IMR-90 (cell line): ENCODE data around the gene STK40. TPM values are rescaled to one million over a fixed set of nuclear protein-coding genes. Genes with fewer than 3 reads are reported as not detected.
A peak's percentile ranks its signal among the peaks of the same experiment; 100 is the strongest.

ENCODE experiments used
- ATAC-seq: fragments of 200-7000 bp; cut with Tn5 transposase; 2 replicates; pipeline ENCODE4 v1.9.1; 2020; ENCODE audit warnings: low read depth, mild to moderate bottlenecking, moderate library complexity
- Bru-seq: library from RNA; stranded (reverse); fragments of 400-500 nt; gene quantifications from one replicate; lab custom pipeline; 2021; lab: Mats Ljungman, UMichigan
- BruChase-seq, 2 experiments: library from RNA; stranded (reverse); fragments of 400-500 nt; gene quantifications; one replicate each; lab custom pipeline; 2021; lab: Mats Ljungman, UMichigan
- BruUV-seq: library from RNA; stranded (reverse); fragments of 400-500 nt; replicated peaks from 2 replicates; lab custom pipeline; 2021; lab: Mats Ljungman, UMichigan
- CTCF ChIA-PET: fragments of 300-600 bp; formaldehyde crosslinking; extraction: SDS; loops from one replicate; lab custom pipeline; 2021; ENCODE audit warnings: antibody characterized with exemption; lab: Yijun Ruan, JAX
- POLR2A ChIA-PET: fragments of 300-600 bp; sonication (Branson Sonifier 250); formaldehyde crosslinking; loops from one replicate; lab custom pipeline; 2022; ENCODE audit warnings: antibody characterized with exemption; ENCODE audit not compliant: unreplicated experiment; lab: Charles Lee
- DNase-seq: peaks from one replicate; pipeline ENCODE4 v3.0.0; 2013
- H2AFZ ChIP-seq: replicated peaks from 2 replicates; pipeline ENCODE3; 2013; ENCODE audit warnings: low read length, mild to moderate bottlenecking; ENCODE audit not compliant: poor library complexity
- H2AK5ac ChIP-seq: 2 replicates; pipeline ENCODE4 v1.6.1; 2013; ENCODE audit warnings: low read depth, low read length, inconsistent platforms
- H2AK9ac ChIP-seq: replicated peaks from 2 replicates; pipeline ENCODE3; 2013; ENCODE audit warnings: mild to moderate bottlenecking, low read depth, low read length, moderate library complexity; ENCODE audit not compliant: poor library complexity
- H2BK120ac ChIP-seq: 2 replicates; pipeline ENCODE4 v1.6.1; 2013; ENCODE audit warnings: low read depth, low read length, inconsistent platforms
- H2BK15ac ChIP-seq: 3 replicates; pipeline ENCODE4 v1.6.1; 2013; ENCODE audit warnings: low read depth, low read length, inconsistent platforms
- H2BK20ac ChIP-seq: 2 replicates; pipeline ENCODE4 v1.6.1; 2013; ENCODE audit warnings: low read depth, mild to moderate bottlenecking, inconsistent platforms, low read length, moderate library complexity
- H2BK5ac ChIP-seq: 2 replicates; pipeline ENCODE4 v1.6.1; 2013; ENCODE audit warnings: mild to moderate bottlenecking, low read depth, low read length, inconsistent platforms; ENCODE audit not compliant: poor library complexity, severe bottlenecking
- H3K14ac ChIP-seq: replicated peaks from 2 replicates; pipeline ENCODE4 v1.6.1; 2013; ENCODE audit warnings: low read depth, low read length, inconsistent platforms
- H3K18ac ChIP-seq: 2 replicates; pipeline ENCODE4 v1.6.1; 2013; ENCODE audit warnings: low read depth, low read length, control low read depth
- H3K23ac ChIP-seq: 2 replicates; pipeline ENCODE4 v1.6.1; 2013; ENCODE audit warnings: low read depth, low read length, inconsistent platforms
- H3K27ac ChIP-seq: 2 replicates; pipeline ENCODE4 v1.5.1; 2013; ENCODE audit warnings: mild to moderate bottlenecking, control low read depth, low read length; ENCODE audit not compliant: insufficient read depth
- H3K27me3 ChIP-seq: 2 replicates; pipeline ENCODE4 v1.6.1; 2013; ENCODE audit warnings: low read length; ENCODE audit not compliant: control insufficient read depth, insufficient read depth
- H3K36me3 ChIP-seq: 2 replicates; pipeline ENCODE4 v1.6.1; 2013; ENCODE audit warnings: low read length, mixed read lengths; ENCODE audit not compliant: control insufficient read depth, insufficient read depth
- H3K4ac ChIP-seq: 2 replicates; pipeline ENCODE4 v1.6.1; 2013; ENCODE audit warnings: low read depth, low read length, inconsistent platforms
- H3K4me1 ChIP-seq: 2 replicates; pipeline ENCODE4 v1.6.1; 2013; ENCODE audit warnings: low read length, mixed read lengths; ENCODE audit not compliant: control insufficient read depth, insufficient read depth
- H3K4me2 ChIP-seq: 2 replicates; pipeline ENCODE4 v1.6.1; 2013; ENCODE audit warnings: low read depth, mild to moderate bottlenecking, control low read depth, low read length, moderate library complexity
- H3K4me3 ChIP-seq: 2 replicates; pipeline ENCODE4 v1.5.1; 2013; ENCODE audit warnings: low read depth, mild to moderate bottlenecking, control low read depth, low read length, moderate library complexity; ENCODE audit not compliant: insufficient read depth
- H3K56ac ChIP-seq: 2 replicates; pipeline ENCODE4 v1.6.1; 2013; ENCODE audit warnings: low read length, inconsistent platforms; ENCODE audit not compliant: insufficient read depth; ENCODE audit errors: extremely low read depth
- H3K79me1 ChIP-seq, 2 experiments: 2 replicates each; pipeline ENCODE4 v1.6.1; 2013; ENCODE audit warnings: low read length in 2 of 2, inconsistent platforms in 1 of 2, low read depth in 1 of 2
- H3K9ac ChIP-seq: 2 replicates; pipeline ENCODE4 v1.6.1; 2013; ENCODE audit warnings: low read depth, low read length, control low read depth
- H3K9me1 ChIP-seq: 2 replicates; pipeline ENCODE4 v1.6.1; 2013; ENCODE audit warnings: low read length, inconsistent platforms; ENCODE audit not compliant: insufficient read depth
- H3K9me3 ChIP-seq: 2 replicates; pipeline ENCODE4 v1.6.1; 2013; ENCODE audit warnings: low read length; ENCODE audit not compliant: control insufficient read depth, insufficient read depth
- H4K20me1 ChIP-seq: 2 replicates; pipeline ENCODE4 v1.6.1; 2013; ENCODE audit warnings: low read length, inconsistent platforms; ENCODE audit not compliant: insufficient read depth
- H4K5ac ChIP-seq: 2 replicates; pipeline ENCODE4 v1.6.1; 2013; ENCODE audit warnings: mild to moderate bottlenecking, low read depth, low read length, control low read depth
- H4K8ac ChIP-seq, 2 experiments: 2 replicates each; pipeline ENCODE4 v1.6.1; 2013; ENCODE audit warnings: low read depth in 2 of 2, low read length in 2 of 2, control low read depth in 1 of 2, inconsistent platforms in 1 of 2
- H4K91ac ChIP-seq: 2 replicates; pipeline ENCODE4 v1.6.1; 2013; ENCODE audit warnings: low read depth, low read length, inconsistent platforms; ENCODE audit not compliant: insufficient read depth
- MAZ ChIP-seq: IDR thresholded peaks from 2 replicates; pipeline ENCODE4 v1.6.1; 2012; ENCODE audit warnings: low read depth, mild to moderate bottlenecking, low read length, improper control_type of control experiment, moderate library complexity, borderline replicate concordance
- MXI1 ChIP-seq: IDR thresholded peaks from 2 replicates; pipeline ENCODE4 v1.6.1; 2012; ENCODE audit warnings: low read depth, mild to moderate bottlenecking, low read length, moderate library complexity, borderline replicate concordance
- RCOR1 ChIP-seq: IDR thresholded peaks from 2 replicates; pipeline ENCODE4 v1.6.1; 2012; ENCODE audit warnings: mild to moderate bottlenecking, low read length, improper control_type of control experiment; ENCODE audit not compliant: insufficient replicate concordance
- WGBS, 2 experiments: methylation state at CpG; one replicate each; pipeline versions ENCODE4 v1.1.5 to v1.1.7; 2013; ENCODE audit warnings: missing lambda C conversion rate in 2 of 2; ENCODE audit not compliant: insufficient read length in 1 of 2; ENCODE audit errors: extremely low coverage in 2 of 2; 5-methylcytosine and 5-hydroxymethylcytosine counted together
- dilution Hi-C: fragments of 300-500 bp; cut with HindIII; formaldehyde crosslinking; loops from one replicate; pipeline ENCODE4 v1.14.3; 2018; ENCODE audit warnings: low sequenced_read_pairs; ENCODE audit not compliant: unreplicated experiment
- in situ Hi-C: fragments of 300-500 bp; cut with MboI; formaldehyde crosslinking; loops from 3 replicates; pipeline ENCODE4 v1.14.3; 2019; ENCODE audit warnings: low sequenced_read_pairs, inconsistent platforms, mixed read lengths
- intact Hi-C: fragments of 100-400 bp; cut with micrococcal nuclease; formaldehyde crosslinking; loops from 2 replicates; pipeline ENCODE4 v1.10.0; 2022
- long read RNA-seq: library from polyadenylated mRNA; unstranded; transcript quantifications from one replicate; pipeline ENCODE4 v2.0.0, GENCODE V29; 2021; ENCODE audit not compliant: unreplicated experiment
- polyA plus RNA-seq, 3 experiments: library from polyadenylated mRNA; depleted of rRNA; stranded (reverse); fragments of >200 nt; gene quantifications; 2 replicates each; pipeline ENCODE4 v1.2.3, GENCODE V29; 2012; ENCODE audit warnings: low replicate concordance in 1 of 3
- total RNA-seq: library from RNA; depleted of rRNA; stranded (reverse); fragments of >200 nt; gene quantifications from 2 replicates; pipeline ENCODE4 v1.2.3, GENCODE V29; 2012; rRNA removed

The STK40 gene
- total RNA-seq (13.9 and 16.0 TPM in 2 replicates), polyA plus RNA-seq (2012; rRNA removed) (29.9 and 30.6 TPM in 2 replicates), Bru-seq, nascent RNA (percentile 91 among the genes with signal in this experiment), BruChase-seq, experiment 1, labeled RNA remaining after a 6-hour chase (percentile 93 among the genes with signal in this experiment), BruChase-seq, experiment 2, labeled RNA remaining after a 2-hour chase (percentile 82 among the genes with signal in this experiment)
- polyA plus RNA-seq (2012; cell fraction: cytosol; rRNA removed), result 19.7 and 29.3 TPM in 2 replicates
- polyA plus RNA-seq (2012; cell fraction: nucleus; rRNA removed; ENCODE audit: low replicate concordance), result 49.8 and 78.6 TPM in 2 replicates
- long read RNA-seq, transcript STK40-204 (11 exons, 3,621 nt), result major isoform, 6 of 24 reads
- long read RNA-seq, partial matches to known transcripts, result 2 of 24 reads
- long read RNA-seq, other reads (novel, unspliced or antisense), result 16 of 24 reads

- TF ChIP-seq RCOR1 (no peak), MXI1 (peak; percentile 16; the same call in 1 of the 2 replicates), MAZ (peak; percentile 87; the same call in 1 of the 2 replicates)
- BruUV-seq, result no TSS peak
- H2BK120ac ChIP-seq, result peak within 1 kb of the TSS; percentile 93
- WGBS, 2 experiments, result 0% methylated on average over 5 of the region's 82 CpGs; no CpG with 5 or more reads in 1 of the 2 experiments
- peak within 1 kb of the TSS; percentile 96 for H3K4me2 ChIP-seq
- H2BK5ac ChIP-seq, result peak within 1 kb of the TSS; percentile 94
- H2AFZ ChIP-seq, result peak within 1 kb of the TSS; percentile 88
- H3K79me1 ChIP-seq, result peaks cover 9 to 64% of the 10 kb centered on the region in 2 experiments; a peak in 3 of 4 replicates
- H3K23ac ChIP-seq, result peak within 1 kb of the TSS; percentile 98
- H2AK9ac ChIP-seq, result peak within 1 kb of the TSS; percentile 100
- peaks cover 4% of the 10 kb centered on the region for H3K36me3 ChIP-seq
- peak within 1 kb of the TSS; percentile 80 for H2BK15ac ChIP-seq
- H3K56ac ChIP-seq, result peak within 1 kb of the TSS; percentile 100
- no peaks in the 10 kb centered on the region for H3K27me3 ChIP-seq
- H3K18ac ChIP-seq, result peak within 1 kb of the TSS; percentile 83
- H3K9me3 ChIP-seq, result no peaks in the 10 kb centered on the region
- peak within 1 kb of the TSS; percentile 93 for H3K9ac ChIP-seq
- intact Hi-C loops (loop anchor here (5.0 kb wide), 2 partner anchors 37 to 63 kb away; partner anchors contain the start of gene EVA1B), in situ Hi-C loops (no loop called here), dilution Hi-C loops (no loop called here)
- peak within 1 kb of the TSS; percentile 97 for H4K91ac ChIP-seq
- peak within 1 kb of the TSS; percentile 56 to 97 for H4K8ac ChIP-seq
- peaks cover 44% of the 10 kb centered on the region for H4K20me1 ChIP-seq
- H3K4ac ChIP-seq, result peak within 1 kb of the TSS; percentile 99
- H3K14ac ChIP-seq, result peak within 1 kb of the TSS; percentile 95
- ChIA-PET CTCF (interaction anchor here (0.6 to 1.9 kb wide), 4 partner anchors 12 to 43 kb away, joined by 3 to 10 read pairs (median 4); no protein-coding TSS in a partner anchor), POLR2A (interaction anchor here (0.8 to 1.4 kb wide), 5 partner anchors 15 to 236 kb away, joined by 3 to 6 read pairs (median 4); partner anchors contain the start of genes EVA1B and TRAPPC3)
- H3K4me1 ChIP-seq, result peaks cover 20% of the 10 kb centered on the region
- peak within 1 kb of the TSS; percentile 94 for H3K27ac ChIP-seq
- H3K4me3 ChIP-seq, result peak within 1 kb of the TSS; percentile 96
- peak within 1 kb of the TSS; percentile 97 for H2AK5ac ChIP-seq
- H4K5ac ChIP-seq, result peak within 1 kb of the TSS; percentile 61
- H2BK20ac ChIP-seq, result peak within 1 kb of the TSS; percentile 94
- ATAC-seq, result peak; percentile 87
- H3K9me1 ChIP-seq, result peaks cover 27% of the 10 kb centered on the region
- peak; percentile 100 for DNase-seq
Measured at GRCh38 chr1:36385410-36386264, at the start of gene STK40. TSS of gene STK40 (minus strand) at chr1:36385924. CDS start at chr1:36361332, 24,592 bp downstream.
